ENCODE data around the gene GGCT.

The GGCT gene

GRCh38 chr7:30450240-30450982 is 54.2 kb downstream of the GGCT start:
- no peak for TF ChIP-seq BACH2 (CRISPR knock-in tag; IDR thresholded peaks at IDR 0.05; ENCODE audit: borderline replicate concordance)
- no peak for TF ChIP-seq ESRRG (CRISPR knock-in tag; IDR thresholded peaks at IDR 0.05)
- TF ChIP-seq PPARA (CRISPR knock-in tag; IDR thresholded peaks at IDR 0.05; ENCODE audit: borderline replicate concordance), result no peak
- TF ChIP-seq ZNF8 (CRISPR knock-in tag; IDR thresholded peaks at IDR 0.05), result no peak
- no peak for TF ChIP-seq ZFP30 (CRISPR knock-in tag; IDR thresholded peaks at IDR 0.05)
- no peak for TF ChIP-seq TCF4 (CRISPR knock-in tag; IDR thresholded peaks at IDR 0.05; ENCODE audit: borderline replicate concordance)
- no peak for ATAC-seq

DNA sequence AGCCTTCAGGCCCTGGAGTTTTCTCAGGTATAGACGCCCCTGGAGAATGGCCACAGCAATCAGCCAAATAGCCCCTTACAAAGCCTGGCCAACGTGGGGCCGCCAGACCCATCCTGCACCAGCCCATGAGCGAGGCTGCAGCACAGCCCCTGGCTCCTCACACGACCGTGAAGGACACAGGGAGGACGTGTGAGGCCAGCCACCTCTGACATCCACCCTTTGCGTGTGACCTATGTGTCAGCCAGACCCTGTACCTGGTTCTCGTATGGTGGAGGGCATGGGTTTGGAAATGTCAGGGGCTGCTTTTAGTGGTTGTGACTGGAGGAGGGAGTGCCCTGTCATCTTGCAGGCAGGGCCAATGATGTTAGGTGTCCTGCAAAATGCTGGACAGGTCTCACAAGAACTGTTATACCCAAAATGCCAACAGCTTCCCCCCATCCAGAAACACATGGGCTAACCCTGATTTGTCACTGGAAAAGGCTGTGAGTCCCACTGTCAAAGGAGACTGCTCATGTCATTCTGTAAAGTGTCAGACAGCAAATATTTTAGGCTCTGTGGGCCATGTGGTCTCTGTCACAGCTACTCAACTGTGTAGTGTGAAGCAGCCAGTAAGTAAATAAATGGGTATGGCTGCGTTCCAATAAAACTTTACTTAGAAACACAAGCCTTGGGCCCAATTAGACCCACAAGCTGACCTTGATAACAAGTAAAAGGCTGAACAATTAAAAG is 56.0 kb downstream of the GGCT start:
- TF ChIP-seq ESRRG (CRISPR knock-in tag; IDR thresholded peaks at IDR 0.05) (no peak), TCF4 (CRISPR knock-in tag; IDR thresholded peaks at IDR 0.05; ENCODE audit: borderline replicate concordance) (no peak), ARNTL (CRISPR knock-in tag; IDR thresholded peaks at IDR 0.05; ENCODE audit: borderline replicate concordance, low read depth) (no peak), ZNF565 (CRISPR knock-in tag; conservative IDR thresholded peaks at IDR 0.05; ENCODE audit: low read depth) (no peak), ZFP3 (CRISPR knock-in tag; IDR thresholded peaks at IDR 0.05) (no peak), ZNF8 (CRISPR knock-in tag; IDR thresholded peaks at IDR 0.05) (no peak), PATZ1 (CRISPR knock-in tag; IDR thresholded peaks at IDR 0.05; ENCODE audit: borderline replicate concordance) (no peak), ISL1 (CRISPR knock-in tag; IDR thresholded peaks at IDR 0.05) (no peak), BACH2 (CRISPR knock-in tag; IDR thresholded peaks at IDR 0.05; ENCODE audit: borderline replicate concordance) (no peak), ZFP30 (CRISPR knock-in tag; IDR thresholded peaks at IDR 0.05) (no peak), SNAI2 (CRISPR knock-in tag; IDR thresholded peaks at IDR 0.05) (no peak), ZNF70 (CRISPR knock-in tag; IDR thresholded peaks at IDR 0.05) (no peak), OSR1 (CRISPR knock-in tag; IDR thresholded peaks at IDR 0.05) (no peak)
- TF ChIP-seq, protein P1, sequence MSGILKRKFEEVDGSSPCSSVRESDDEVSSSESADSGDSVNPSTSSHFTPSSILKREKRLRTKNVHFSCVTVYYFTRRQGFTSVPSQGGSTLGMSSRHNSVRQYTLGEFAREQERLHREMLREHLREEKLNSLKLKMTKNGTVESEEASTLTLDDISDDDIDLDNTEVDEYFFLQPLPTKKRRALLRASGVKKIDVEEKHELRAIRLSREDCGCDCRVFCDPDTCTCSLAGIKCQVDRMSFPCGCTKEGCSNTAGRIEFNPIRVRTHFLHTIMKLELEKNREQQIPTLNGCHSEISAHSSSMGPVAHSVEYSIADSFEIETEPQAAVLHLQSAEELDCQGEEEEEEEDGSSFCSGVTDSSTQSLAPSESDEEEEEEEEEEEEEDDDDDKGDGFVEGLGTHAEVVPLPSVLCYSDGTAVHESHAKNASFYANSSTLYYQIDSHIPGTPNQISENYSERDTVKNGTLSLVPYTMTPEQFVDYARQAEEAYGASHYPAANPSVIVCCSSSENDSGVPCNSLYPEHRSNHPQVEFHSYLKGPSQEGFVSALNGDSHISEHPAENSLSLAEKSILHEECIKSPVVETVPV (CRISPR knock-in tag; IDR thresholded peaks at IDR 0.05), result no peak
- ATAC-seq, result peak; percentile 57

DNA sequence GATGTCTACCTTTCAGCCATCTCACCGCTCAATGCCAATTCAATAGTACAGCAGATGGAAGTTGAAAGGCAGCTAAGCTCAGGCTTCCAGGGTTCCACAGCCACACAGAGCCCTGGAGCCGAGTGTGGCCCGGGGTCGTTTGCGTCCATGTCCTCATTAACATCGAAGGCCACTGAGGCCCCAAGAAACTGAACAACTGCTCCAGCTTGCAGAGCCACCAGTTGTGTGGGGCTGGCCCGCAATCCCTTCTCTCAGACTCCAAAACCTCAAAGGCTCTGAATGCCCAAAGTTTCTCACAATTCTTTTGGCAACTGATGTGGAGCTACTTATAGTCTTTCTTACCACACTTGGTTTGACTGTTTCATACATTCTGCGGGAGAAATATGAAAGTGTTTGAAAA is 57.2 kb downstream of the GGCT start:
- ATAC-seq, result no peak

More for the DNA sequence above, 57.2 kb downstream of the GGCT start:
- TF ChIP-seq, protein P2, sequence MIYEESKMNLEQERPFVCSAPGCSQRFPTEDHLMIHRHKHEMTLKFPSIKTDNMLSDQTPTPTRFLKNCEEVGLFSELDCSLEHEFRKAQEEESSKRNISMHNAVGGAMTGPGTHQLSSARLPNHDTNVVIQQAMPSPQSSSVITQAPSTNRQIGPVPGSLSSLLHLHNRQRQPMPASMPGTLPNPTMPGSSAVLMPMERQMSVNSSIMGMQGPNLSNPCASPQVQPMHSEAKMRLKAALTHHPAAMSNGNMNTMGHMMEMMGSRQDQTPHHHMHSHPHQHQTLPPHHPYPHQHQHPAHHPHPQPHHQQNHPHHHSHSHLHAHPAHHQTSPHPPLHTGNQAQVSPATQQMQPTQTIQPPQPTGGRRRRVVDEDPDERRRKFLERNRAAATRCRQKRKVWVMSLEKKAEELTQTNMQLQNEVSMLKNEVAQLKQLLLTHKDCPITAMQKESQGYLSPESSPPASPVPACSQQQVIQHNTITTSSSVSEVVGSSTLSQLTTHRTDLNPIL (CRISPR knock-in tag; IDR thresholded peaks at IDR 0.05; ENCODE audit: low read depth), result no peak
- no peak for TF ChIP-seq ESRRG (CRISPR knock-in tag; IDR thresholded peaks at IDR 0.05)
- no peak for TF ChIP-seq ISL1 (CRISPR knock-in tag; IDR thresholded peaks at IDR 0.05)
- no peak for TF ChIP-seq CSDC2 (CRISPR knock-in tag; IDR thresholded peaks at IDR 0.05)
- no peak for TF ChIP-seq RARB (CRISPR knock-in tag; IDR thresholded peaks at IDR 0.05)
- TF ChIP-seq GLIS3 (CRISPR knock-in tag; IDR thresholded peaks at IDR 0.05), result no peak
- no peak for TF ChIP-seq ZNF70 (CRISPR knock-in tag; IDR thresholded peaks at IDR 0.05)
- no peak for TF ChIP-seq ZNF8 (CRISPR knock-in tag; IDR thresholded peaks at IDR 0.05)
- TF ChIP-seq BACH2 (CRISPR knock-in tag; IDR thresholded peaks at IDR 0.05; ENCODE audit: borderline replicate concordance), result no peak
- no peak for TF ChIP-seq ARNTL (CRISPR knock-in tag; IDR thresholded peaks at IDR 0.05; ENCODE audit: borderline replicate concordance, low read depth)
- TF ChIP-seq, protein P1 (CRISPR knock-in tag; IDR thresholded peaks at IDR 0.05), result no peak
- TF ChIP-seq ZC3H10 (CRISPR knock-in tag; IDR thresholded peaks at IDR 0.05), result no peak

Data from SK-N-SH treated with all-trans-retinoic acid at 6 μM for 48 hours (cell line).